Epithelial cell of proximal tubule (primary cell): ENCODE data around the gene CTNNBIP1. TPM values are rescaled to one million over a fixed set of nuclear protein-coding genes. Genes with fewer than 3 reads are reported as not detected.

ENCODE experiments used
- DNase-seq: peaks from one replicate; pipeline ENCODE4 v3.0.0-alpha.2; 2011; ENCODE audit warnings: low read depth
- H3K4me3 ChIP-seq: 2 replicates; pipeline ENCODE4 v1.5.1; 2011; ENCODE audit warnings: low read depth, mild to moderate bottlenecking, low read length
- total RNA-seq: library from RNA; depleted of rRNA; stranded (reverse); fragments of >200 nt; gene quantifications from 2 replicates; pipeline ENCODE4 v1.2.3, GENCODE V29; 2015
- TF ChIP-seq, protein P1 (sequence below): conservative IDR thresholded peaks from 2 replicates; pipeline ENCODE4 v1.5.1; 2012; ENCODE audit warnings: low read depth, mild to moderate bottlenecking, low read length

Gene CTNNBIP1
- total RNA-seq, 1 donor from 2014 or later, result 26.8 TPM

DNA sequence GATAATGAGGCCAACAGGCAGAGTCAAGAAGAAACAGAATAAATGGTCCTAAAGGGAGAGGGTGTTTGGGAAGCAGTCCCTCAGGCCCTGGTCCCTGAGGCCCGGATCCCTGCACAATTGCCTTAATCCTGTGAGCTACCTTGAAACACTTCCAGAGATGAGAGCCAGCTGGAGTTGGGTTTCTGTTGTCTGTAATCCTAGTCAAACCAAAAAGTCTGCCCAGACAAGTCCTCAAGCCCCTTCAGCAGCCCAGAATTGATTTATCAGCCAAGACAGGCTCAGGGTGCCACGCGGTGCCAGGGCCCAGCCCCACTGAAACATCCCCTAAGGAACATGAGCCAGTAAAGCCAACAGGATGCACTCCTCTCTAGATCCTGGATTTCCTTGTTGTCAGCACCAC lies 69.9 kb downstream of the CTNNBIP1 start:
- no peak for DNase-seq
- TF ChIP-seq, protein P1, sequence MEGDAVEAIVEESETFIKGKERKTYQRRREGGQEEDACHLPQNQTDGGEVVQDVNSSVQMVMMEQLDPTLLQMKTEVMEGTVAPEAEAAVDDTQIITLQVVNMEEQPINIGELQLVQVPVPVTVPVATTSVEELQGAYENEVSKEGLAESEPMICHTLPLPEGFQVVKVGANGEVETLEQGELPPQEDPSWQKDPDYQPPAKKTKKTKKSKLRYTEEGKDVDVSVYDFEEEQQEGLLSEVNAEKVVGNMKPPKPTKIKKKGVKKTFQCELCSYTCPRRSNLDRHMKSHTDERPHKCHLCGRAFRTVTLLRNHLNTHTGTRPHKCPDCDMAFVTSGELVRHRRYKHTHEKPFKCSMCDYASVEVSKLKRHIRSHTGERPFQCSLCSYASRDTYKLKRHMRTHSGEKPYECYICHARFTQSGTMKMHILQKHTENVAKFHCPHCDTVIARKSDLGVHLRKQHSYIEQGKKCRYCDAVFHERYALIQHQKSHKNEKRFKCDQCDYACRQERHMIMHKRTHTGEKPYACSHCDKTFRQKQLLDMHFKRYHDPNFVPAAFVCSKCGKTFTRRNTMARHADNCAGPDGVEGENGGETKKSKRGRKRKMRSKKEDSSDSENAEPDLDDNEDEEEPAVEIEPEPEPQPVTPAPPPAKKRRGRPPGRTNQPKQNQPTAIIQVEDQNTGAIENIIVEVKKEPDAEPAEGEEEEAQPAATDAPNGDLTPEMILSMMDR, result no peak
- H3K4me3 ChIP-seq, result no peak overlapping the region

DNA sequence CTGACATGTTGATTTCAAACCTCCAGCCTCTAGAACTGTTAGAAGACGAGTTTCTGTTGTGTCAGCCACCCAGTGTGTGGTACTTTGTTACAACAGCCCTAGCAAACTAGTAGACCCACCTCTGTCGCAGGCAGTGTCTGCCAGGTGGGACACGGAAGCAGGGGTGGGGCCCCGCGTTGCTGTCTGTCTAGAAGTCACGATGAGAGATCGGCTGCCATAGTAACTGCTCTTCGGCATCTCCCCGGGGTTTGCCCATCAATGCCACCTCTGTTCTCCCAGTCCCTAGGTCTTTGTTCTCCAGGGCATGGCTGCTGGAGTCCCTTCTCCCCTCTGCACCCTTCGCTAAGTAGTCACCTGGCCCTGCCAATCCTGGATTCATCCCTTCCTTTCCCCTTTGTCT lies 71.1 kb downstream of the CTNNBIP1 start:
- H3K4me3 ChIP-seq, result no peak overlapping the region
- TF ChIP-seq, protein P1, result no peak
- DNase-seq, result no peak

DNA sequence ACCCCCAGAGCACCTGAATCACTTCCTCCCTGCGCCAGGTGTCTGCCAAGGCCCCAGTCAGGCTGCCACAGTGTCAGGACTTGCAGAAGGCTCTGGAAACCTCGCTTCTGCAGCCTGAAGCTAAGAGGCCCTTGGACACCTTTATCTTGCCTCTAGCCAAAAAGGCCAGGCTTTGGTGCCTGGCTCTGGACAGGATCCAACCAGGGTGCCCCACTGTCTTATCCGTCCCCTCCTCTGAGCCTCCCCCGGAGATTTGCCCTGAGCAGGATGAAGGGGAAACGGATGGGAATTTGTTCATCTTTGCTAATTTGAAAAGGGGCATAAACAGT lies 73.5 kb downstream of the CTNNBIP1 start:
- TF ChIP-seq, protein P1, result no peak
- no peak overlapping the region for H3K4me3 ChIP-seq
- no peak for DNase-seq

DNA sequence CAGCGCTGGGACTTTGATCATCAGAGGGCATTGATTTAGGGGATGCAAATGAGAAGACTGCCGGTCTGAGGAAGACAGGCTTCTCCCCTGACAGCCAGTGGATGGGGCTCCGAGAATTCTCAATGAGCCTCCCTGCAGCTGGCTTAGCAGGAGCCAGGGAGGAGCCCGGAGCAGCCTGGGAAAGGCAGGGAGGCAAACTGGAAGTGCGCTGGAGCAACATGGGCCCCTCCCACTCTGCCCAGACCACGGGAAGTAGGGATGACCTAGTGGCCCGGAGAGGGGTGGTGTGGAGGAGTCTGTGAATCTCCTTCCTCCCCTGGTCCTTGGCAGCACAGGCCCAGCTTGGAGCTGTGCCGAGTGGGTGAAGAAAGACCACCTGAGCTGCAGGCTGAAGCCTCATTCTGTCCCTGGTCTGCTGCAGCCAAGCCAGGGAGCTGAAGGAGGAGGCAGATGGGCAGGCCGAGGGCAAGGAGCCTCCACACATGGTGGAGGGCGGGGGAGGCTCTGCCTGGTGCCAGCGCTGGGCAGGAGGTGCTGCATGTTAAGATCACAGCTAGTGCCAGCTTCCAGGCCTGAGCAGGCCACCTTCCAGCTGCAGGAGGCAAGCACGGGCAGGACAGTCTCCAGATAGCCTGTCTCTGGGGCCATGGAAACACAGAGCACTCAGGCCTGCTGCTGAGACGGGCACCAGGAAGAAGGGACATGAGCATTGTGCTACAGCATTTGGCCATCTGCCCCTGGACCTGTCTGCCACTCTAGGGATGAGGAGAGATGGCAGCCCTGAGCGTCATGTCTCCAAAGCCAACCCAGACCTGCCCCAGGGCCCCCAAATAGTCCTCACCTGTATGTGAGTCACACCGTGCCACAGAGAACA lies 74.1 kb downstream of the CTNNBIP1 start:
- no peak for DNase-seq
- TF ChIP-seq, protein P1, result no peak
- H3K4me3 ChIP-seq, result peak overlapping the region; percentile 27

DNA sequence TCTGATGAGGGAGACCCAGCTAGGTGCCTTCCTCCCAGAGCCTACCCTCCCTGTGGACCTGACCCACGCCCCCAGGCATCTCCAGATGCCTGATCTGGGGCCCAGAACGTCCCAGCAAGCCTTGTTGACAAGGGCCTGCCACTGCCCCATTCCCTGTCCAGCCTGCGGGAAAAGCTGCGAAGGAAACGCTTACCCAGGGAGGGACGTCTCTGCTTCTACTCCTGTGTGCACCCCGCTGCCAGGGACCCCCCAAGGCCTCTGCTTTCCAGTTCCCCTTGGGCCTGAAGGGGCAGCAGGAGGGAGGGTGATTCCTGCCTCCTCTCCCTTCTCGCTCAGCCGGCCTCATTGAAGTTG lies 74.7 kb downstream of the CTNNBIP1 start:
- DNase-seq, result no peak
- H3K4me3 ChIP-seq, result peak overlapping the region; percentile 27
- TF ChIP-seq, protein P1, result no peak

DNA sequence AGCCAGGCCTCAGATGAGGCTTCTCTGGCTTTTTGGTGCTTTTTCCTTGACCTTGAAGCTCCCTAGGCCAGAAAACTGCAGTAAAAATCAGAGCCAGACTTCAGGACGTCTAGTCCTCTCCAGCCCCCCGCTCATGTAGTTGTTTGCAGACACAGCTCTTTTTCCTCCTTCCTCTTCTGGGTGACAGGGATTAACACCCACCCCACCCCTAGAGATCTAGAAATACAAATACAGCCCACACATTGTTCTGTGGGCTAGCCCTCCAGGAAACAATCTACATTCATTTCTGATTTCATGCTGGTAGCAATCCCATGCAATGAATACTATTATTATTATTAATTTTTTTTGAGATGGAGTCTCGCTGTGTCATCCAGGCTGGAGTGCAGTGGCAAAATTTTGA lies 76.4 kb downstream of the CTNNBIP1 start:
- no peak for DNase-seq
- no peak overlapping the region for H3K4me3 ChIP-seq
- TF ChIP-seq, protein P1, result no peak
